BLaER1 (cell line): ENCODE results near the gene MAPK7.

Source experiments
- H3K27ac ChIP-seq: shearing (Covaris generic); formaldehyde crosslinking; 2 replicates; pipeline ENCODE4 v1.8.1; 2022
- H3K27me3 ChIP-seq: shearing (Covaris generic); formaldehyde crosslinking; 2 replicates; pipeline ENCODE4 v1.8.1; 2022
- H3K36me3 ChIP-seq: shearing (Covaris generic); formaldehyde crosslinking; 2 replicates; pipeline ENCODE4 v1.8.1; 2022
- H3K4me1 ChIP-seq: shearing (Covaris generic); formaldehyde crosslinking; 2 replicates; pipeline ENCODE4 v1.8.1; 2022
- H3K4me2 ChIP-seq: shearing (Covaris generic); formaldehyde crosslinking; 2 replicates; pipeline ENCODE4 v1.8.1; 2022
- H3K4me3 ChIP-seq: shearing (Covaris generic); formaldehyde crosslinking; 2 replicates; pipeline ENCODE4 v1.8.1; 2022
- H3K9ac ChIP-seq: shearing (Covaris generic); formaldehyde crosslinking; 2 replicates; pipeline ENCODE4 v1.8.1; 2022
- H3K9me3 ChIP-seq: shearing (Covaris generic); formaldehyde crosslinking; 2 replicates; pipeline ENCODE4 v1.8.1; 2022
- H4K20me1 ChIP-seq: shearing (Covaris generic); formaldehyde crosslinking; 2 replicates; pipeline ENCODE4 v1.8.1; 2022
- Cebpa-rat ChIP-seq: shearing (Covaris generic); IDR thresholded peaks from 2 replicates; pipeline ENCODE4 v1.8.1; 2022

The MAPK7 gene

GRCh38 chr17:19392303-19392702, 14.0 kb downstream of the MAPK7 start:
- H3K27me3 ChIP-seq, result no peaks in the 10 kb centered on the region
- H3K4me1 ChIP-seq, result peaks cover 7% of the 10 kb centered on the region; the same call in 1 of the 2 replicates
- no peak overlapping the region for H3K9ac ChIP-seq
- no peak for TF ChIP-seq Cebpa-rat
- no peaks in the 10 kb centered on the region for H3K36me3 ChIP-seq
- no peak overlapping the region for H3K27ac ChIP-seq
- H3K4me3 ChIP-seq, result no peak overlapping the region
- H4K20me1 ChIP-seq, result no peaks in the 10 kb centered on the region
- no peaks in the 10 kb centered on the region for H3K9me3 ChIP-seq
- no peak overlapping the region for H3K4me2 ChIP-seq

GRCh38 chr17:19397556-19398041, 19.3 kb downstream of the MAPK7 start:
- no peak overlapping the region for H3K9ac ChIP-seq
- no peak overlapping the region for H3K4me3 ChIP-seq
- no peaks in the 10 kb centered on the region for H3K36me3 ChIP-seq
- H3K4me2 ChIP-seq, result no peak overlapping the region
- H4K20me1 ChIP-seq, result no peaks in the 10 kb centered on the region
- H3K27me3 ChIP-seq, result no peaks in the 10 kb centered on the region
- no peak overlapping the region for H3K27ac ChIP-seq
- TF ChIP-seq Cebpa-rat, result no peak
- H3K4me1 ChIP-seq, result no peaks in the 10 kb centered on the region
- no peaks in the 10 kb centered on the region for H3K9me3 ChIP-seq

GRCh38 chr17:19398301-19399181, 20.2 kb downstream of the MAPK7 start:
- TF ChIP-seq Cebpa-rat, result no peak
- Histone ChIP-seq H3K9me3 (no peaks in the 10 kb centered on the region), H3K27ac (no peak overlapping the region), H3K4me1 (no peaks in the 10 kb centered on the region), H4K20me1 (no peaks in the 10 kb centered on the region), H3K4me3 (no peak overlapping the region), H3K4me2 (no peak overlapping the region), H3K36me3 (no peaks in the 10 kb centered on the region), H3K27me3 (no peaks in the 10 kb centered on the region), H3K9ac (no peak overlapping the region)

- no peak overlapping the region for H3K9ac ChIP-seq
- no peak overlapping the region for H3K4me2 ChIP-seq
- H3K27ac ChIP-seq, result no peak overlapping the region
- no peak for TF ChIP-seq Cebpa-rat
- no peaks in the 10 kb centered on the region for H3K36me3 ChIP-seq
- no peaks in the 10 kb centered on the region for H3K27me3 ChIP-seq
- H4K20me1 ChIP-seq, result no peaks in the 10 kb centered on the region
- H3K4me1 ChIP-seq, result no peaks in the 10 kb centered on the region
- no peaks in the 10 kb centered on the region for H3K9me3 ChIP-seq
- no peak overlapping the region for H3K4me3 ChIP-seq
Measured at GRCh38 chr17:19399750-19400450, 21.6 kb downstream of the MAPK7 start.

- Histone ChIP-seq H3K27me3 (no peaks in the 10 kb centered on the region), H3K4me1 (no peaks in the 10 kb centered on the region), H3K36me3 (no peaks in the 10 kb centered on the region), H3K27ac (no peak overlapping the region), H3K4me3 (no peak overlapping the region), H3K9ac (no peak overlapping the region), H3K9me3 (no peaks in the 10 kb centered on the region), H3K4me2 (no peak overlapping the region), H4K20me1 (no peaks in the 10 kb centered on the region)
- no peak for TF ChIP-seq Cebpa-rat
Measured at GRCh38 chr17:19401321-19402010, 23.2 kb downstream of the MAPK7 start.

- no peak for TF ChIP-seq Cebpa-rat
- H3K4me1 ChIP-seq, result no peaks in the 10 kb centered on the region
- no peaks in the 10 kb centered on the region for H3K27me3 ChIP-seq
- no peak overlapping the region for H3K4me3 ChIP-seq
- H4K20me1 ChIP-seq, result no peaks in the 10 kb centered on the region
- no peaks in the 10 kb centered on the region for H3K9me3 ChIP-seq
- H3K4me2 ChIP-seq, result no peak overlapping the region
- no peak overlapping the region for H3K9ac ChIP-seq
- H3K36me3 ChIP-seq, result no peaks in the 10 kb centered on the region
- H3K27ac ChIP-seq, result no peak overlapping the region
Measured at GRCh38 chr17:19402171-19402570, 23.9 kb downstream of the MAPK7 start.

GRCh38 chr17:19403021-19403420, 24.7 kb downstream of the MAPK7 start:
- Histone ChIP-seq H3K9me3 (no peaks in the 10 kb centered on the region), H3K9ac (no peak overlapping the region), H3K4me3 (no peak overlapping the region), H4K20me1 (no peaks in the 10 kb centered on the region), H3K36me3 (no peaks in the 10 kb centered on the region), H3K27ac (no peak overlapping the region), H3K4me2 (no peak overlapping the region), H3K27me3 (no peaks in the 10 kb centered on the region), H3K4me1 (no peaks in the 10 kb centered on the region)
- no peak for TF ChIP-seq Cebpa-rat

GRCh38 chr17:19404264-19404663, 26.0 kb downstream of the MAPK7 start:
- H4K20me1 ChIP-seq, result no peaks in the 10 kb centered on the region
- H3K36me3 ChIP-seq, result no peaks in the 10 kb centered on the region
- H3K9ac ChIP-seq, result no peak overlapping the region
- TF ChIP-seq Cebpa-rat, result no peak
- no peak overlapping the region for H3K4me3 ChIP-seq
- no peaks in the 10 kb centered on the region for H3K27me3 ChIP-seq
- H3K27ac ChIP-seq, result no peak overlapping the region
- H3K9me3 ChIP-seq, result no peaks in the 10 kb centered on the region
- H3K4me1 ChIP-seq, result no peaks in the 10 kb centered on the region
- H3K4me2 ChIP-seq, result no peak overlapping the region

GRCh38 chr17:19405114-19405513, 26.8 kb downstream of the MAPK7 start:
- Histone ChIP-seq H4K20me1 (no peaks in the 10 kb centered on the region), H3K4me1 (no peaks in the 10 kb centered on the region), H3K36me3 (no peaks in the 10 kb centered on the region), H3K27me3 (no peaks in the 10 kb centered on the region), H3K4me3 (no peak overlapping the region), H3K4me2 (no peak overlapping the region), H3K9me3 (no peaks in the 10 kb centered on the region), H3K9ac (no peak overlapping the region), H3K27ac (no peak overlapping the region)
- no peak for TF ChIP-seq Cebpa-rat
